Right atrium auricular region (tissue), 2 donors: ENCODE measurements around the gene FEZ2. TPM values are rescaled to one million over a fixed set of nuclear protein-coding genes. Genes with fewer than 3 reads are reported as not detected.

ENCODE experiments used
- DNase-seq: peaks from one replicate; pipeline ENCODE4 v3.0.0-alpha.2; 2019; ENCODE audit warnings: low spot score
- H3K27ac ChIP-seq, 2 donors: fragments of 200-600 bp; sonication (generic); 1 replicate in 1 of 2; 2 replicates in 1 of 2; pipeline ENCODE4 v1.5.1; 2016 to 2019
- H3K27me3 ChIP-seq, 2 donors: fragments of 200-600 bp; sonication (generic); one replicate each; pipeline versions ENCODE4 v1.5.1 to v1.6.0; 2017 to 2019
- H3K36me3 ChIP-seq: fragments of 200-600 bp; sonication (generic); one replicate; pipeline ENCODE4 v1.5.1; 2016
- H3K4me1 ChIP-seq, 2 donors: fragments of 200-600 bp; sonication (generic); one replicate each; pipeline versions ENCODE4 v1.5.1 to v1.6.0; 2017 to 2019
- H3K4me3 ChIP-seq, 2 donors: fragments of 200-600 bp; sonication (generic); 1 replicate in 1 of 2; 2 replicates in 1 of 2; pipeline ENCODE4 v1.5.1; 2017 to 2019; ENCODE audit warnings: mild to moderate bottlenecking in 1 of 2, moderate library complexity in 1 of 2
- H3K9me3 ChIP-seq, 2 donors: fragments of 200-600 bp; sonication (generic); one replicate each; pipeline ENCODE4 v1.5.1; 2019
- CTCF ChIP-seq, 2 donors: fragments of 200-600 bp; sonication (generic); IDR thresholded peaks; one replicate each; pipeline ENCODE4 v1.5.1; 2019; ENCODE audit warnings: antibody characterized with exemption in 2 of 2
- total RNA-seq, 2 donors: library from RNA; depleted of rRNA; stranded (reverse); fragments of >200 nt; gene quantifications; one replicate each; pipeline ENCODE4 v1.1.0, GENCODE V29; 2016

The FEZ2 gene
- total RNA-seq, 2 donors from 2014 or later, result 30.3 to 81.5 TPM

GRCh38 chr2:36625304-36625703 lies 27.3 kb upstream of the FEZ2 start:
- DNase-seq, result no peak

GRCh38 chr2:36620321-36620720 lies 22.4 kb upstream of the FEZ2 start:
- H3K4me3 ChIP-seq, result no peak overlapping the region
- H3K36me3 ChIP-seq, result no peaks in the 10 kb centered on the region
- DNase-seq, result no peak
- no peak overlapping the region for H3K27ac ChIP-seq
- H3K27me3 ChIP-seq, result no peaks in the 10 kb centered on the region
- H3K9me3 ChIP-seq, result peaks cover 5 to 12% of the 10 kb centered on the region in 2 donors
- TF ChIP-seq CTCF (IDR thresholded peaks at IDR 0.05), result no peak
- H3K4me1 ChIP-seq, result no peaks in the 10 kb centered on the region

More at GRCh38 chr2:36625304-36625703, 27.3 kb upstream of the FEZ2 start:
- H3K9me3 ChIP-seq, result peaks cover 8 to 22% of the 10 kb centered on the region in 2 donors
- no peaks in the 10 kb centered on the region for H3K36me3 ChIP-seq
- no peak overlapping the region for H3K27ac ChIP-seq
- no peaks in the 10 kb centered on the region for H3K4me1 ChIP-seq
- H3K27me3 ChIP-seq, result no peaks in the 10 kb centered on the region
- no peak overlapping the region for H3K4me3 ChIP-seq
- TF ChIP-seq CTCF (IDR thresholded peaks at IDR 0.05), result no peak

GRCh38 chr2:36618381-36618780 lies 20.4 kb upstream of the FEZ2 start:
- Histone ChIP-seq H3K27ac (no peak overlapping the region), H3K4me3 (no peak overlapping the region), H3K27me3 (no peaks in the 10 kb centered on the region), H3K4me1 (no peaks in the 10 kb centered on the region), H3K9me3 (no peaks in the 10 kb centered on the region), H3K36me3 (no peaks in the 10 kb centered on the region)
- no peak for TF ChIP-seq CTCF (IDR thresholded peaks at IDR 0.05)
- DNase-seq, result no peak

GRCh38 chr2:36616947-36617346 lies 19.0 kb upstream of the FEZ2 start:
- DNase-seq, result no peak
- Histone ChIP-seq H3K9me3 (no peaks in the 10 kb centered on the region), H3K27me3 (no peaks in the 10 kb centered on the region), H3K4me1 (no peaks in the 10 kb centered on the region), H3K27ac (no peak overlapping the region), H3K36me3 (no peaks in the 10 kb centered on the region), H3K4me3 (no peak overlapping the region)
- TF ChIP-seq CTCF (IDR thresholded peaks at IDR 0.05), result no peak

GRCh38 chr2:36615222-36615621 lies 17.3 kb upstream of the FEZ2 start:
- no peak for DNase-seq
- no peak overlapping the region for H3K27ac ChIP-seq
- no peaks in the 10 kb centered on the region for H3K9me3 ChIP-seq
- H3K4me1 ChIP-seq, result no peaks in the 10 kb centered on the region
- no peak overlapping the region for H3K4me3 ChIP-seq
- no peak for TF ChIP-seq CTCF (IDR thresholded peaks at IDR 0.05)
- no peaks in the 10 kb centered on the region for H3K36me3 ChIP-seq
- H3K27me3 ChIP-seq, result no peaks in the 10 kb centered on the region

- Histone ChIP-seq H3K36me3 (no peaks in the 10 kb centered on the region), H3K4me3 (no peak overlapping the region), H3K27ac (no peak overlapping the region), H3K9me3 (no peaks in the 10 kb centered on the region), H3K27me3 (no peaks in the 10 kb centered on the region), H3K4me1 (no peaks in the 10 kb centered on the region)
- TF ChIP-seq CTCF (IDR thresholded peaks at IDR 0.05), result no peak
- DNase-seq, result no peak
Observed at GRCh38 chr2:36613801-36614200, 15.8 kb upstream of the FEZ2 start.
